Measurements from ENCODE around the gene SSBP3.

DNA sequence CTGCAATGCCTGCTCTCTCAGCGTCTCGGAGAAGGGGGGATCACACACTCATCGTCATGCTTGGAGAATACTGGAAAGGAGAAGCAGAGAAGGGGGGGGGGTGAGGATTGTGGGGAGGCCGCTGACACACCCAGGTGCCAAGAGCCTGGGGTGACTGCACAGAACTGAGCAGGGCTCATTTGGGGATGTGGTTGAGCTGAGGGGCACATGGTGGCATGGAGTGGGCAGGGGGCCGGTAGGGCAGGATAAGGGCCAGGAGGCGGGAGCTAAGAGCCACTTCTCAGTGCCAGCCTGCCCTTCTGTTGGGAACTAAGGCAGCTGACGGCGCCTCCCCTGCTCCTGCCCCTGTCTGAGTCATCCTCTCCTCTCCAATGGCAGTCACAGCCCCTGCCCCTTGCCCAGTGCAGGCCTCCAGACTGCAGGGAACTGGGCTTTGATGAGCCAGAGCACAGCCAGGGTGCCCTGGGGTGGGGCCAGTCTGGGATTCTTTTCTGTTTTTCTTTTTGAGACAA is 179.0 kb downstream of the SSBP3 start:
- TF ChIP-seq POLR2A (IDR thresholded peaks at IDR 0.05) = no peak
- TF ChIP-seq, protein P1, sequence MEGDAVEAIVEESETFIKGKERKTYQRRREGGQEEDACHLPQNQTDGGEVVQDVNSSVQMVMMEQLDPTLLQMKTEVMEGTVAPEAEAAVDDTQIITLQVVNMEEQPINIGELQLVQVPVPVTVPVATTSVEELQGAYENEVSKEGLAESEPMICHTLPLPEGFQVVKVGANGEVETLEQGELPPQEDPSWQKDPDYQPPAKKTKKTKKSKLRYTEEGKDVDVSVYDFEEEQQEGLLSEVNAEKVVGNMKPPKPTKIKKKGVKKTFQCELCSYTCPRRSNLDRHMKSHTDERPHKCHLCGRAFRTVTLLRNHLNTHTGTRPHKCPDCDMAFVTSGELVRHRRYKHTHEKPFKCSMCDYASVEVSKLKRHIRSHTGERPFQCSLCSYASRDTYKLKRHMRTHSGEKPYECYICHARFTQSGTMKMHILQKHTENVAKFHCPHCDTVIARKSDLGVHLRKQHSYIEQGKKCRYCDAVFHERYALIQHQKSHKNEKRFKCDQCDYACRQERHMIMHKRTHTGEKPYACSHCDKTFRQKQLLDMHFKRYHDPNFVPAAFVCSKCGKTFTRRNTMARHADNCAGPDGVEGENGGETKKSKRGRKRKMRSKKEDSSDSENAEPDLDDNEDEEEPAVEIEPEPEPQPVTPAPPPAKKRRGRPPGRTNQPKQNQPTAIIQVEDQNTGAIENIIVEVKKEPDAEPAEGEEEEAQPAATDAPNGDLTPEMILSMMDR (IDR thresholded peaks at IDR 0.05) = no peak

Measured in tibial nerve (tissue), 3 donors.